Activated CD8-positive, alpha-beta T cell treated with anti-CD3 and anti-CD28 coated beads for 36 hours (primary cell): ENCODE measurements around the gene PDGFC. TPM values are rescaled to one million over a fixed set of nuclear protein-coding genes. Genes with fewer than 3 reads are reported as not detected.

Experiments
- ATAC-seq: fragments of 200-7000 bp; cut with Tn5 transposase; one replicate; pipeline ENCODE4 v1.10.0; 2021; ENCODE audit warnings: mild to moderate bottlenecking, moderate library complexity
- CTCF ChIA-PET: fragments of 350-600 bp; sonication (Branson Sonifier 250); formaldehyde crosslinking; loops from one replicate; lab custom pipeline; 2021; ENCODE audit warnings: antibody characterized with exemption; lab: Charles Lee
- POLR2A ChIA-PET: fragments of 350-600 bp; sonication (Branson Sonifier 250); formaldehyde crosslinking; loops from one replicate; lab custom pipeline; 2021; ENCODE audit warnings: antibody characterized with exemption; lab: Charles Lee
- DNase-seq: peaks from one replicate; pipeline ENCODE4 v3.0.0-alpha.2; 2020
- H3K27ac Mint-ChIP-seq: one replicate; pipeline ENCODE4 v1.8.0; 2021; ENCODE audit warnings: mild to moderate bottlenecking, mixed read lengths
- H3K27me3 Mint-ChIP-seq: one replicate; pipeline ENCODE4 v1.8.0; 2021; ENCODE audit warnings: mixed read lengths
- H3K36me3 Mint-ChIP-seq: one replicate; pipeline ENCODE4 v1.8.0; 2021; ENCODE audit warnings: low read depth, mixed read lengths
- H3K4me1 Mint-ChIP-seq: one replicate; pipeline ENCODE4 v1.8.0; 2021; ENCODE audit warnings: low read depth, mixed read lengths
- H3K4me3 Mint-ChIP-seq: one replicate; pipeline ENCODE4 v1.8.0; 2021; ENCODE audit warnings: mild to moderate bottlenecking, moderate library complexity, mixed read lengths
- H3K9me3 Mint-ChIP-seq: one replicate; pipeline ENCODE4 v1.8.0; 2021; ENCODE audit warnings: mixed read lengths
- CTCF ChIP-seq: fragments of 200-600 bp; IDR thresholded peaks from one replicate; pipeline ENCODE4 v1.8.0; 2022; ENCODE audit warnings: antibody characterized with exemption, mild to moderate bottlenecking
- intact Hi-C: fragments of 100-400 bp; cut with micrococcal nuclease; formaldehyde crosslinking; loops from one replicate; pipeline ENCODE4 v1.10.0; 2022
- total RNA-seq, 2 experiments: library from RNA; stranded (reverse); gene quantifications; one replicate each; pipeline ENCODE4 v1.2.3, GENCODE V29; 2021

Gene PDGFC
- total RNA-seq, 2 experiments from 2014 or later: not detected

- H3K27ac Mint-ChIP-seq: no peak overlapping the region
- H3K27me3 Mint-ChIP-seq: no peaks in the 10 kb centered on the region
- ATAC-seq (no peak), DNase-seq (no peak)
- H3K36me3 Mint-ChIP-seq: no peaks in the 10 kb centered on the region
- intact Hi-C loops: no loop called here
- H3K4me1 Mint-ChIP-seq: no peaks in the 10 kb centered on the region
- no peak for TF ChIP-seq CTCF
- ChIA-PET POLR2A (no interaction called here), CTCF (no interaction called here)
- no peak overlapping the region for H3K4me3 Mint-ChIP-seq
- no peaks in the 10 kb centered on the region for H3K9me3 Mint-ChIP-seq
Observed at GRCh38 chr4:156725257-156725656, 246.3 kb downstream of the PDGFC start.

- no peak for TF ChIP-seq CTCF
- Mint-ChIP-seq H3K9me3 (no peaks in the 10 kb centered on the region), H3K4me1 (no peaks in the 10 kb centered on the region), H3K27ac (no peak overlapping the region), H3K4me3 (no peak overlapping the region), H3K36me3 (no peaks in the 10 kb centered on the region), H3K27me3 (no peaks in the 10 kb centered on the region)
- DNase-seq (no peak), ATAC-seq (no peak)
- POLR2A ChIA-PET: no interaction called here
- intact Hi-C loops: no loop called here
- CTCF ChIA-PET: no interaction called here
Observed at GRCh38 chr4:156723951-156724668, 247.5 kb downstream of the PDGFC start.

- ChIA-PET CTCF (no interaction called here), POLR2A (no interaction called here)
- Mint-ChIP-seq H3K36me3 (no peaks in the 10 kb centered on the region), H3K4me1 (no peaks in the 10 kb centered on the region), H3K4me3 (no peak overlapping the region), H3K27ac (no peak overlapping the region), H3K27me3 (no peaks in the 10 kb centered on the region), H3K9me3 (no peaks in the 10 kb centered on the region)
- no peak for DNase-seq
- intact Hi-C loops: no loop called here
- no peak for ATAC-seq
- TF ChIP-seq CTCF: no peak
Observed at GRCh38 chr4:156718226-156718625, 253.4 kb downstream of the PDGFC start.

- Mint-ChIP-seq H3K27ac (no peak overlapping the region), H3K36me3 (no peaks in the 10 kb centered on the region), H3K4me3 (no peak overlapping the region), H3K4me1 (no peaks in the 10 kb centered on the region), H3K9me3 (peaks cover 1% of the 10 kb centered on the region), H3K27me3 (no peaks in the 10 kb centered on the region)
- no peak for ATAC-seq
- intact Hi-C loops: no loop called here
- ChIA-PET POLR2A (no interaction called here), CTCF (no interaction called here)
- TF ChIP-seq CTCF: no peak
- DNase-seq: no peak
Observed at GRCh38 chr4:156711193-156711590, 260.4 kb downstream of the PDGFC start.

Other genes with a start within 250 kb of the PDGFC start
- not detected for gene GLRB, start 104.4 kb upstream of the PDGFC start, total RNA-seq
- gene GRIA2, start 248.9 kb upstream of the PDGFC start, total RNA-seq: not detected